ENCODE data around the gene UTP4.

The UTP4 gene

GRCh38 chr16:69176033-69176800 is 43.8 kb downstream of the UTP4 start:
- DNase-seq (ENCODE audit: low read depth in 3 of 3): no peak

GRCh38 chr16:69179328-69180010 is 47.0 kb downstream of the UTP4 start:
- DNase-seq (ENCODE audit: low read depth in 3 of 3): no peak

- DNase-seq (ENCODE audit: low read depth in 3 of 3): no peak
Observed at GRCh38 chr16:69180011-69180338, 47.5 kb downstream of the UTP4 start.

- DNase-seq (ENCODE audit: low read depth in 3 of 3): no peak
Observed at GRCh38 chr16:69182730-69183416, 50.4 kb downstream of the UTP4 start.

- DNase-seq (ENCODE audit: low read depth in 3 of 3): peak; percentile 66 to 79 (median 68)
Observed at GRCh38 chr16:69186642-69187445, 54.4 kb downstream of the UTP4 start, which contains the start of gene SNTB2. Gene SNTB2, plus strand, starts transcription at chr16:69187164. Its CDS starts 3 bp downstream, at chr16:69187167.

GRCh38 chr16:69187446-69188235 is 55.2 kb downstream of the UTP4 start:
- DNase-seq (ENCODE audit: low read depth in 3 of 3): peak; percentile 8 to 20 (median 13)

GRCh38 chr16:69188236-69188549 is 55.7 kb downstream of the UTP4 start:
- no peak for DNase-seq (ENCODE audit: low read depth in 3 of 3)

GRCh38 chr16:69188716-69189115 is 56.3 kb downstream of the UTP4 start:
- no peak for DNase-seq (ENCODE audit: low read depth in 3 of 3)

- DNase-seq (ENCODE audit: low read depth in 3 of 3): no peak
Observed at GRCh38 chr16:69190046-69190588, 57.7 kb downstream of the UTP4 start.

- DNase-seq (ENCODE audit: low read depth in 3 of 3): no peak
Observed at GRCh38 chr16:69190598-69190997, 58.1 kb downstream of the UTP4 start.

GRCh38 chr16:69191136-69191535 is 58.7 kb downstream of the UTP4 start:
- no peak for DNase-seq (ENCODE audit: low read depth in 3 of 3)

- DNase-seq (ENCODE audit: low read depth in 3 of 3): no peak
Observed at GRCh38 chr16:69193855-69194254, 61.4 kb downstream of the UTP4 start.

- DNase-seq (ENCODE audit: low read depth in 3 of 3): no peak
Observed at GRCh38 chr16:69194488-69194887, 62.0 kb downstream of the UTP4 start.

- no peak for DNase-seq (ENCODE audit: low read depth in 3 of 3)
Observed at GRCh38 chr16:69195369-69196029, 63.0 kb downstream of the UTP4 start.

- no peak for DNase-seq (ENCODE audit: low read depth in 3 of 3)
Observed at GRCh38 chr16:69197573-69197972, 65.1 kb downstream of the UTP4 start.

- DNase-seq (ENCODE audit: low read depth in 3 of 3): no peak
Observed at GRCh38 chr16:69199382-69199781, 66.9 kb downstream of the UTP4 start.

GRCh38 chr16:69201291-69201690 is 68.8 kb downstream of the UTP4 start:
- DNase-seq (ENCODE audit: low read depth in 3 of 3): no peak

- DNase-seq (ENCODE audit: low read depth in 3 of 3): no peak
Observed at GRCh38 chr16:69201787-69202186, 69.3 kb downstream of the UTP4 start.

GRCh38 chr16:69204172-69204571 is 71.7 kb downstream of the UTP4 start:
- DNase-seq (ENCODE audit: low read depth in 3 of 3): no peak

- DNase-seq (ENCODE audit: low read depth in 3 of 3): no peak
Observed at GRCh38 chr16:69209735-69210134, 77.3 kb downstream of the UTP4 start.
